Measurements from ENCODE around the gene TAPT1. TPM values are rescaled to one million over a fixed set of nuclear protein-coding genes. Genes with fewer than 3 reads are reported as not detected.
A peak's percentile ranks its signal among the peaks of the same experiment; 100 is the strongest.

The TAPT1 gene
- total RNA-seq, 1 experiment from 2014 or later, result 11.1 TPM

DNA sequence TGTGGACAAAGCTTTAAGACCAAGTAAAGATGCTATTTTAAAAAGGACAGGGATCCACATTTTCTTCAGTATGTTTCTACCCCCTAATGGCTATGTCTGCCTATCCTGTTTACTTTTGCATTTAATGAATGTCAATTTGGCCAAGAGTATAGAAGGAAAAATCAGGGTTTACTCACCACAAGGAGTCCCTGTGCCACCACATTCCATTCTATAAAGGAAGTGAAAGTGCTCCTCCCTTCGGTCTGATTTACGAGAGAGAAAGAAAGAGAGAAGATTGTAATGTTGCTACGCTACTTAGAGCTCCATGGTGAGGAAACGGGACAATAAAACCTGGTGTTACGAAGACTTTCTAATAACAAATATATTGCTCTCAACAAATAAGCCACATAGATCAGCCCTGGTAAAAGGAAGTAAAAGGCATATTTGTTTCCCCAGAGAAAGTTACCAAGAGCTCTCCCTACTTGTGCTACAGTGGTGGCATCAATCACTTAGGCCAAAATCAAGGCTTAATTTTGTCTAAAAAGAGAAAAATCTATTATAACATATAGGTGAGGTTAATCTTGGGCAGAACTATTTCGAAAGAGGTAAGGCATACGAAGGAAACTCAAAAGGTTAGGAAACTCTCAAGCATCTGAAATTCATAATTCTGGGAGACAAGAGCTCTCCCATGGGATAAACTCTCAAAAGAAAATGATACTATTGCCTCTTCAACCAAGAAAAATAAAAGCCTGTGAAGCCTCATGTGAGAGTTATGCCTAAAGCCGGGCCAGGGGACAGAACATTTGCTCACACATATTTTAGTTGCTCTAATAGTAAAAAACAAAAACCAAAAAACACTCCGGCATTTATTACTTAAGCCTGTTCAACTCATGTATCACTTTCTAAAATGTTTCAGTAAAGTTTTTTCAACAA lies 29.5 kb downstream of the TAPT1 start:
- no CpG with 5 or more reads among the region's 9 CpGs for WGBS (ENCODE audit: extremely low coverage, insufficient read length, low lambda C conversion rate)
- Mint-ChIP-seq H3K27ac (peak overlapping the region; percentile 57 to 93 (median 74); a peak in 6 of 7 replicates), H3K9me3 (no peaks in the 10 kb centered on the region), H3K4me3 (no peak overlapping the region), H3K4me1 (peaks cover 12 to 21% of the 10 kb centered on the region in 2 experiments), H3K36me3 (ENCODE audit: insufficient read depth in 1 of 3, low read depth in 3 of 3) (peaks cover 0 to 2% (median 0%) of the 10 kb centered on the region in 3 experiments; a peak in 1 of 7 replicates), H3K27me3 (ENCODE audit: low read depth) (no peaks in the 10 kb centered on the region)
- DNase-seq, result no peak
- H3K4me2 ChIP-seq (ENCODE audit: insufficient read depth, insufficient read length, low read length), result no peak overlapping the region
- H4K5ac ChIP-seq (ENCODE audit: insufficient read length, low read depth, low read length), result no peak overlapping the region
- no peak overlapping the region for H2BK15ac ChIP-seq (ENCODE audit: low read depth, low read length)
- H2BK20ac ChIP-seq (ENCODE audit: low read depth, low read length, poor library complexity, severe bottlenecking), result no peak overlapping the region
- no peak overlapping the region for H2AFZ ChIP-seq (ENCODE audit: low read length)
- no peaks in the 10 kb centered on the region for H3K4me1 ChIP-seq (ENCODE audit: insufficient read depth, low read length)
- no peak overlapping the region for H2BK5ac ChIP-seq (ENCODE audit: insufficient read length, low read length)
- no peak overlapping the region for H3T11ph ChIP-seq (ENCODE audit: low read length)
- no peak overlapping the region for H4K8ac ChIP-seq (replicated peaks; ENCODE audit: insufficient read length, low read depth, low read length)
- no peak overlapping the region for H4K91ac ChIP-seq (ENCODE audit: insufficient read length, low read depth, low read length)
- no peak overlapping the region for H3K4ac ChIP-seq (ENCODE audit: low read depth, low read length)
- no peak overlapping the region for H3K9ac ChIP-seq (ENCODE audit: extremely low read depth, insufficient read length, low read length)
- H4K20me1 ChIP-seq (ENCODE audit: control insufficient read depth, insufficient read depth, insufficient read length), result no peaks in the 10 kb centered on the region
- no peak overlapping the region for H2AK5ac ChIP-seq (ENCODE audit: insufficient read length, low read length)
- H2BK12ac ChIP-seq (ENCODE audit: insufficient read length, low read depth, low read length), result no peak overlapping the region
- no peaks in the 10 kb centered on the region for H3K9me3 ChIP-seq (ENCODE audit: control insufficient read depth, low read depth, low read length)
- no peak overlapping the region for H3K23ac ChIP-seq (ENCODE audit: insufficient read length, low read depth, low read length)
- H3K56ac ChIP-seq (ENCODE audit: insufficient read length, low read depth, low read length), result no peak overlapping the region
- no peak overlapping the region for H2BK120ac ChIP-seq (ENCODE audit: low read depth, low read length, poor library complexity, severe bottlenecking)
- H3K18ac ChIP-seq (ENCODE audit: insufficient read length, low read depth, low read length), result no peak overlapping the region
- no peaks in the 10 kb centered on the region for H3K23me2 ChIP-seq (ENCODE audit: insufficient read length, low read depth, low read length, poor library complexity, severe bottlenecking)
- H3K27ac ChIP-seq (ENCODE audit: insufficient read length, low read depth, low read length), result no peak overlapping the region
- H3K14ac ChIP-seq (ENCODE audit: insufficient read depth, low read length), result no peak overlapping the region
- H3K27me3 ChIP-seq (ENCODE audit: insufficient read depth, low read length), result no peaks in the 10 kb centered on the region; the same call in 1 of the 2 replicates
- no peaks in the 10 kb centered on the region for H3K79me1 ChIP-seq (ENCODE audit: insufficient read depth, low read depth, low read length, poor library complexity, severe bottlenecking)
- no peaks in the 10 kb centered on the region for H3K79me2 ChIP-seq (ENCODE audit: insufficient read depth, low read length)
- peak; percentile 63 for TF ChIP-seq CTCF (conservative IDR thresholded peaks at IDR 0.05)
